ENCODE results near the gene CACNA2D1. TPM values are rescaled to one million over a fixed set of nuclear protein-coding genes. Genes with fewer than 3 reads are reported as not detected.

The CACNA2D1 gene
- total and polyA plus RNA-seq, 2 donors (not counting 1 experiment from before 2014, with no cell fraction given), result 31.7 to 64.4 TPM

DNA sequence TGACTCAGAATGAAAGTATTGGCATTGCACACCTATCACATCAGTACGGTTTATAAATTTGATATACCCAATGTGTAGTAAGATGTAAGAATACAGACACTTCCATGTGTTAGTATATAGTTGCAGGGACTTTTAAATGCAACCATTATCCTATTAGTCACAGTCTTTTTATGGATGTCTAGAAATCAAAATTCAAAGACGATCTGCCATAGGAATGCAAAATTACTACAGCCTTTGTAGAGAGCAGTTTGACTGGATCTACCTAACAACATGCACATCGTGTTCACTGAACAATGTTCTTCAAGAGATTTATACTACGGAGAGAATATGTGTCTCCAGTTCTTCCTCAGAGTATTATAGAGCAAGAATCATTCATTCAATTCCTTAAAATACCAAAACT is 356.5 kb downstream of the CACNA2D1 start:
- H2AFZ ChIP-seq (ENCODE audit: low read length), result no peak overlapping the region
- no peak overlapping the region for H3K4me2 ChIP-seq (ENCODE audit: extremely low read depth, insufficient read depth, low read length)
- H4K20me1 ChIP-seq (ENCODE audit: control insufficient read depth, extremely low read depth, insufficient read depth, low read length), result no peaks in the 10 kb centered on the region
- H3K27ac ChIP-seq (ENCODE audit: insufficient read depth, low read length), result no peak overlapping the region
- no peaks in the 10 kb centered on the region for H3K4me1 ChIP-seq (ENCODE audit: control insufficient read depth, extremely low read depth, insufficient read depth, low read length)
- H3K36me3 ChIP-seq (ENCODE audit: control insufficient read depth, insufficient read depth, low read length), result no peaks in the 10 kb centered on the region
- no peaks in the 10 kb centered on the region for H3K9me3 ChIP-seq (ENCODE audit: control insufficient read depth, insufficient read depth, low read depth, low read length)
- no peak overlapping the region for H3K9ac ChIP-seq (ENCODE audit: insufficient read depth, low read length)
- H3K79me2 ChIP-seq (ENCODE audit: control insufficient read depth, insufficient read depth, low read length), result no peaks in the 10 kb centered on the region
- H3K27me3 ChIP-seq (ENCODE audit: control insufficient read depth, insufficient read depth, low read length), result no peaks in the 10 kb centered on the region
- DNase-seq (ENCODE audit: low read depth in 2 of 2), result no peak
- H3K4me3 ChIP-seq (replicated peaks in 1 of 4; ENCODE audit: control extremely low read depth in 1 of 4, insufficient read depth in 1 of 4, low read depth in 3 of 4, low read length in 4 of 4), result no peak overlapping the region
- TF ChIP-seq, protein P1, sequence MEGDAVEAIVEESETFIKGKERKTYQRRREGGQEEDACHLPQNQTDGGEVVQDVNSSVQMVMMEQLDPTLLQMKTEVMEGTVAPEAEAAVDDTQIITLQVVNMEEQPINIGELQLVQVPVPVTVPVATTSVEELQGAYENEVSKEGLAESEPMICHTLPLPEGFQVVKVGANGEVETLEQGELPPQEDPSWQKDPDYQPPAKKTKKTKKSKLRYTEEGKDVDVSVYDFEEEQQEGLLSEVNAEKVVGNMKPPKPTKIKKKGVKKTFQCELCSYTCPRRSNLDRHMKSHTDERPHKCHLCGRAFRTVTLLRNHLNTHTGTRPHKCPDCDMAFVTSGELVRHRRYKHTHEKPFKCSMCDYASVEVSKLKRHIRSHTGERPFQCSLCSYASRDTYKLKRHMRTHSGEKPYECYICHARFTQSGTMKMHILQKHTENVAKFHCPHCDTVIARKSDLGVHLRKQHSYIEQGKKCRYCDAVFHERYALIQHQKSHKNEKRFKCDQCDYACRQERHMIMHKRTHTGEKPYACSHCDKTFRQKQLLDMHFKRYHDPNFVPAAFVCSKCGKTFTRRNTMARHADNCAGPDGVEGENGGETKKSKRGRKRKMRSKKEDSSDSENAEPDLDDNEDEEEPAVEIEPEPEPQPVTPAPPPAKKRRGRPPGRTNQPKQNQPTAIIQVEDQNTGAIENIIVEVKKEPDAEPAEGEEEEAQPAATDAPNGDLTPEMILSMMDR (conservative IDR thresholded peaks at IDR 0.05 in 1 of 2, IDR thresholded peaks at IDR 0.05 in 1 of 2; ENCODE audit: low read depth in 1 of 2, low read length in 2 of 2), result no peak
- no peak for TF ChIP-seq EZH2 (IDR thresholded peaks at IDR 0.05; ENCODE audit: low read length, missing control alignments)

DNA sequence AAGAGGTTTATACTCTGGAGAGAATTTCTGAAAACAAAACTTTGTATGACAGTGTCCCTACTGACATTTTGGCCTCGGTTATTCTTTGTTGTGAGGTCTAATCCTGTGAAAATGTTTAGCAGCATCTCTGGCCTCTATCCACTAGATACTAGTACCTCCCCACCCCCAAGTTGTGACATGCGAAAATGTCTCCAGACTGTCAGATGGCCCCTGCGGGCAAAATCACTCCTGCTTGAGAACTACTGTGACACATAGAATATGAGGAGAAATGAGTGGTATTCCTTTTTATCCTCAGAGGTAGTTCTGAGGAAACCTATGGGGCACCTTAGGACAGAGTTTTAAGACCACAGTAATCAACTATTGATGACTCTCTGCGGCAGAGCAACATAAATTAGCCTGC is 358.5 kb downstream of the CACNA2D1 start:
- H3K4me1 ChIP-seq (ENCODE audit: control insufficient read depth, extremely low read depth, insufficient read depth, low read length), result no peaks in the 10 kb centered on the region
- no peaks in the 10 kb centered on the region for H3K9me3 ChIP-seq (ENCODE audit: control insufficient read depth, insufficient read depth, low read depth, low read length)
- no peak overlapping the region for H3K4me2 ChIP-seq (ENCODE audit: extremely low read depth, insufficient read depth, low read length)
- H3K9ac ChIP-seq (ENCODE audit: insufficient read depth, low read length), result no peak overlapping the region
- no peaks in the 10 kb centered on the region for H3K27me3 ChIP-seq (ENCODE audit: control insufficient read depth, insufficient read depth, low read length)
- no peak overlapping the region for H3K27ac ChIP-seq (ENCODE audit: insufficient read depth, low read length)
- H3K79me2 ChIP-seq (ENCODE audit: control insufficient read depth, insufficient read depth, low read length), result no peaks in the 10 kb centered on the region
- no peak for DNase-seq (ENCODE audit: low read depth in 2 of 2)
- no peak for TF ChIP-seq EZH2 (IDR thresholded peaks at IDR 0.05; ENCODE audit: low read length, missing control alignments)
- TF ChIP-seq, protein P1 (conservative IDR thresholded peaks at IDR 0.05 in 1 of 2, IDR thresholded peaks at IDR 0.05 in 1 of 2; ENCODE audit: low read depth in 1 of 2, low read length in 2 of 2), result no peak
- H2AFZ ChIP-seq (ENCODE audit: low read length), result no peak overlapping the region
- H3K4me3 ChIP-seq (replicated peaks in 1 of 4; ENCODE audit: control extremely low read depth in 1 of 4, insufficient read depth in 1 of 4, low read depth in 3 of 4, low read length in 4 of 4), result no peak overlapping the region
- no peaks in the 10 kb centered on the region for H4K20me1 ChIP-seq (ENCODE audit: control insufficient read depth, extremely low read depth, insufficient read depth, low read length)
- peaks cover 1% of the 10 kb centered on the region for H3K36me3 ChIP-seq (ENCODE audit: control insufficient read depth, insufficient read depth, low read length)

DNA sequence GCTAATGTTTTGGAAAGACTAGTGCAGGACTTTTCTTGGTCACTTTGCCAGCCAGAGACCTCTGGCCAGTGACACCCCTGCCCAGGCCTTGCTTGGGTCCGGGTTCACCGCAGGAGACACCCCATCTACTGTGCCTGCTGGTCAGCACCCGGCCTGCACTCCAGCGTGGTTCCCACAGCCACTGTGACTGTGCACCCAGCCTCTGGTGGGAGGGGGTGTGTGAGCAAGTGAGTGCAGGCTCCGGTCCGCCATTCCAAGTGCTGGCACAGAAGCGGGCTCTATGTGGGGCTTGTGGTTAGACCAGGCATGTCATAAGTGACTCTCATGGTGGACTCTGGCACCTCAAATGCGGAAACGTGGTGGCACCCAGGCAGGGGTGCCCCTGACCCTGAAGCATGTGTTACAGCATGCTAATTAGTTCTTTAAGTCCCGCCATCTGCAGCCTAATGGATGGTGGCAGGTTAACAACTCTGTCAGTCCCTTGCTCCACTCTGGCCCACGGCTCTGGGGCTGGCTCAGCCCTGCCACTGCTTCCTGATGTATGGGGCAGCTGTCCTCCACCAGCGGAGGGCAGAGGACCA is 361.8 kb downstream of the CACNA2D1 start:
- Histone ChIP-seq H3K4me2 (ENCODE audit: extremely low read depth, insufficient read depth, low read length) (no peak overlapping the region), H3K4me3 (replicated peaks in 1 of 4; ENCODE audit: control extremely low read depth in 1 of 4, insufficient read depth in 1 of 4, low read depth in 3 of 4, low read length in 4 of 4) (no peak overlapping the region), H2AFZ (ENCODE audit: low read length) (no peak overlapping the region), H3K27me3 (ENCODE audit: control insufficient read depth, insufficient read depth, low read length) (no peaks in the 10 kb centered on the region), H3K9ac (ENCODE audit: insufficient read depth, low read length) (no peak overlapping the region), H3K4me1 (ENCODE audit: control insufficient read depth, extremely low read depth, insufficient read depth, low read length) (no peaks in the 10 kb centered on the region), H4K20me1 (ENCODE audit: control insufficient read depth, extremely low read depth, insufficient read depth, low read length) (no peaks in the 10 kb centered on the region), H3K79me2 (ENCODE audit: control insufficient read depth, insufficient read depth, low read length) (no peaks in the 10 kb centered on the region), H3K36me3 (ENCODE audit: control insufficient read depth, insufficient read depth, low read length) (peaks cover 1% of the 10 kb centered on the region), H3K9me3 (ENCODE audit: control insufficient read depth, insufficient read depth, low read depth, low read length) (no peaks in the 10 kb centered on the region), H3K27ac (ENCODE audit: insufficient read depth, low read length) (no peak overlapping the region)
- no peak for TF ChIP-seq EZH2 (IDR thresholded peaks at IDR 0.05; ENCODE audit: low read length, missing control alignments)
- TF ChIP-seq, protein P1 (conservative IDR thresholded peaks at IDR 0.05 in 1 of 2, IDR thresholded peaks at IDR 0.05 in 1 of 2; ENCODE audit: low read depth in 1 of 2, low read length in 2 of 2), result no peak
- DNase-seq (ENCODE audit: low read depth in 2 of 2), result no peak

All from fibroblast of lung (primary cell).